Natural killer cell (primary cell): ENCODE results near the gene STH. TPM values are rescaled to one million over a fixed set of nuclear protein-coding genes. Genes with fewer than 3 reads are reported as not detected.
"Not testable (repeated sequence)": the region's sequence is repeated elsewhere in the genome, so short reads cannot be mapped to it uniquely, and the experiment has no call there.

Experiments
- ATAC-seq, 3 donors: fragments of 150-1000 bp in 2 of 3; fragments of 200-7000 bp in 1 of 3; cut with Tn5 transposase; 1 replicate in 1 of 3; 2 replicates in 2 of 3; pipeline ENCODE4 v1.10.0; 2021; ENCODE audit warnings: mild to moderate bottlenecking in 2 of 3, moderate library complexity in 2 of 3
- DNase-seq, 2 donors: peaks; one replicate each; pipeline versions ENCODE4 v3.0.0 to v3.0.0-alpha.2; 2013 to 2021; ENCODE audit warnings: mixed read lengths in 1 of 2
- H3K27ac ChIP-seq: one replicate; pipeline ENCODE4 v1.5.1; 2013; ENCODE audit warnings: mild to moderate bottlenecking, low read length
- H3K27me3 ChIP-seq: one replicate; pipeline ENCODE4 v1.6.1; 2013; ENCODE audit warnings: low read length; ENCODE audit not compliant: control insufficient read depth, insufficient read depth
- H3K36me3 ChIP-seq: one replicate; pipeline ENCODE4 v1.6.1; 2013; ENCODE audit warnings: low read length; ENCODE audit not compliant: control insufficient read depth, insufficient read depth
- H3K4me1 ChIP-seq: one replicate; pipeline ENCODE4 v1.6.1; 2013; ENCODE audit warnings: low read length; ENCODE audit not compliant: control insufficient read depth, insufficient read depth
- H3K4me3 ChIP-seq: one replicate; pipeline ENCODE4 v1.5.1; 2013; ENCODE audit warnings: low read length
- H3K9me3 ChIP-seq: one replicate; pipeline ENCODE4 v1.6.1; 2013; ENCODE audit warnings: low read length; ENCODE audit not compliant: control insufficient read depth, insufficient read depth
- H3K27ac Mint-ChIP-seq, 2 donors: one replicate each; pipeline ENCODE4 v1.8.0; 2022; ENCODE audit warnings: mild to moderate bottlenecking in 2 of 2, mixed read lengths in 2 of 2, moderate library complexity in 1 of 2
- H3K27me3 Mint-ChIP-seq, 2 donors: one replicate each; pipeline ENCODE4 v1.8.0; 2022; ENCODE audit warnings: low read depth in 2 of 2, mixed read lengths in 2 of 2
- H3K36me3 Mint-ChIP-seq: one replicate; pipeline ENCODE4 v1.8.0; 2022; ENCODE audit warnings: mixed read lengths
- H3K4me1 Mint-ChIP-seq, 2 donors: one replicate each; pipeline ENCODE4 v1.8.0; 2022; ENCODE audit warnings: mixed read lengths in 2 of 2
- H3K4me3 Mint-ChIP-seq: one replicate; pipeline ENCODE4 v1.8.0; 2022; ENCODE audit warnings: mild to moderate bottlenecking, moderate library complexity, mixed read lengths
- H3K9me3 Mint-ChIP-seq, 2 donors: one replicate each; pipeline ENCODE4 v1.8.0; 2022; ENCODE audit warnings: mixed read lengths in 2 of 2
- WGBS: methylation state at CpG from one replicate; pipeline ENCODE4 v1.1.7; 2013; ENCODE audit warnings: missing lambda C conversion rate; ENCODE audit not compliant: insufficient coverage; 5-methylcytosine and 5-hydroxymethylcytosine counted together
- intact Hi-C: fragments of 100-400 bp; cut with micrococcal nuclease; formaldehyde crosslinking; loops from one replicate; pipeline ENCODE4 v1.14.2; 2022
- total RNA-seq, 4 donors: library from RNA; stranded (reverse); fragments of 120-200 nt in 1 of 4; gene quantifications; one replicate each; pipeline versions ENCODE4 v1.2.3 to v1.2.4, GENCODE V29; 2013 to 2022
- TF ChIP-seq, protein P1 (sequence below): fragments of 200-600 bp; IDR thresholded peaks from one replicate; pipeline ENCODE4 v1.8.0; 2022; ENCODE audit warnings: antibody characterized with exemption

Gene STH
- total RNA-seq, 3 donors from 2014 or later (not counting 1 experiment from before 2014, with no cell fraction given), result not detected

DNA sequence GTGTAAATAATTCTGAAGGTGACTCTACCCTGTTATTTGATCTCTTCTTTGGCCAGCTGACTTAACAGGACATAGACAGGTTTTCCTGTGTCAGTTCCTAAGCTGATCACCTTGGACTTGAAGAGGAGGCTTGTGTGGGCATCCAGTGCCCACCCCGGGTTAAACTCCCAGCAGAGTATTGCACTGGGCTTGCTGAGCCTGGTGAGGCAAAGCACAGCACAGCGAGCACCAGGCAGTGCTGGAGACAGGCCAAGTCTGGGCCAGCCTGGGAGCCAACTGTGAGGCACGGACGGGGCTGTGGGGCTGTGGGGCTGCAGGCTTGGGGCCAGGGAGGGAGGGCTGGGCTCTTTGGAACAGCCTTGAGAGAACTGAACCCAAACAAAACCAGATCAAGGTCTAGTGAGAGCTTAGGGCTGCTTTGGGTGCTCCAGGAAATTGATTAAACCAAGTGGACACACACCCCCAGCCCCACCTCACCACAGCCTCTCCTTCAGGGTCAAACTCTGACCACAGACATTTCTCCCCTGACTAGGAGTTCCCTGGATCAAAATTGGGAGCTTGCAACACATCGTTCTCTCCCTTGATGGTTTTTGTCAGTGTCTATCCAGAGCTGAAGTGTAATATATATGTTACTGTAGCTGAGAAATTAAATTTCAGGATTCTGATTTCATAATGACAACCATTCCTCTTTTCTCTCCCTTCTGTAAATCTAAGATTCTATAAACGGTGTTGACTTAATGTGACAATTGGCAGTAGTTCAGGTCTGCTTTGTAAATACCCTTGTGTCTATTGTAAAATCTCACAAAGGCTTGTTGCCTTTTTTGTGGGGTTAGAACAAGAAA, 5.1 kb downstream of the STH start:
- Mint-ChIP-seq H3K4me1 (peaks cover 6 to 16% of the 10 kb centered on the region in 2 donors), H3K4me3 (no peak overlapping the region), H3K27me3 (no peaks in the 10 kb centered on the region), H3K36me3 (no peaks in the 10 kb centered on the region), H3K9me3 (no peaks in the 10 kb centered on the region), H3K27ac (no peak overlapping the region)
- no peak overlapping the region for H3K27ac ChIP-seq
- H3K9me3 ChIP-seq, result no peaks in the 10 kb centered on the region
- 67% methylated on average over 4 of the region's 6 CpGs for WGBS
- ATAC-seq (no peak), DNase-seq (no peak)
- H3K4me1 ChIP-seq, result peaks cover 7% of the 10 kb centered on the region
- intact Hi-C loops, result loop anchor here (10.0 kb wide), 1 partner anchor 281 kb away; no protein-coding TSS in a partner anchor
- TF ChIP-seq, protein P1, sequence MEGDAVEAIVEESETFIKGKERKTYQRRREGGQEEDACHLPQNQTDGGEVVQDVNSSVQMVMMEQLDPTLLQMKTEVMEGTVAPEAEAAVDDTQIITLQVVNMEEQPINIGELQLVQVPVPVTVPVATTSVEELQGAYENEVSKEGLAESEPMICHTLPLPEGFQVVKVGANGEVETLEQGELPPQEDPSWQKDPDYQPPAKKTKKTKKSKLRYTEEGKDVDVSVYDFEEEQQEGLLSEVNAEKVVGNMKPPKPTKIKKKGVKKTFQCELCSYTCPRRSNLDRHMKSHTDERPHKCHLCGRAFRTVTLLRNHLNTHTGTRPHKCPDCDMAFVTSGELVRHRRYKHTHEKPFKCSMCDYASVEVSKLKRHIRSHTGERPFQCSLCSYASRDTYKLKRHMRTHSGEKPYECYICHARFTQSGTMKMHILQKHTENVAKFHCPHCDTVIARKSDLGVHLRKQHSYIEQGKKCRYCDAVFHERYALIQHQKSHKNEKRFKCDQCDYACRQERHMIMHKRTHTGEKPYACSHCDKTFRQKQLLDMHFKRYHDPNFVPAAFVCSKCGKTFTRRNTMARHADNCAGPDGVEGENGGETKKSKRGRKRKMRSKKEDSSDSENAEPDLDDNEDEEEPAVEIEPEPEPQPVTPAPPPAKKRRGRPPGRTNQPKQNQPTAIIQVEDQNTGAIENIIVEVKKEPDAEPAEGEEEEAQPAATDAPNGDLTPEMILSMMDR, result no peak
- no peak overlapping the region for H3K4me3 ChIP-seq
- H3K27me3 ChIP-seq, result no peaks in the 10 kb centered on the region
- no peaks in the 10 kb centered on the region for H3K36me3 ChIP-seq

DNA sequence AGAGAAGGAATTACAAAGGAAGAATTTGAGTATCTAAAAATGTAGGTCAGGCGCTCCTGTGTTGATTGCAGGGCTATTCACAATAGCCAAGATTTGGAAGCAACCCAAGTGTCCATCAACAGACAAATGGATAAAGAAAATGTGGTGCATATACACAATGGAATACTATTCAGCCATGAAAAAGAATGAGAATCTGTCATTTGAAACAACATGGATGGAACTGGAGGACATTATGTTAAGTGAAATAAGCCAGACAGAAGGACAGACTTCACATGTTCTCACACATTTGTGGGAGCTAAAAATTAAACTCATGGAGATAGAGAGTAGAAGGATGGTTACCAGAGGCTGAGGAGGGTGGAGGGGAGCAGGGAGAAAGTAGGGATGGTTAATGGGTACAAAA, 7.0 kb downstream of the STH start:
- not testable (repeated sequence) for H3K36me3 ChIP-seq, H3K27ac ChIP-seq, H3K27me3 Mint-ChIP-seq, DNase-seq, H3K4me3 ChIP-seq, H3K9me3 Mint-ChIP-seq, H3K4me1 ChIP-seq, H3K27me3 ChIP-seq, H3K36me3 Mint-ChIP-seq, H3K4me3 Mint-ChIP-seq, ATAC-seq, H3K27ac Mint-ChIP-seq, H3K9me3 ChIP-seq
- WGBS, result 100% methylated on average over 1 of the region's 1 CpG
- H3K4me1 Mint-ChIP-seq, result peaks cover 6 to 16% of the 10 kb centered on the region in 2 donors
- intact Hi-C loops, result loop anchor here (10.0 kb wide), 1 partner anchor 279 kb away; no protein-coding TSS in a partner anchor

DNA sequence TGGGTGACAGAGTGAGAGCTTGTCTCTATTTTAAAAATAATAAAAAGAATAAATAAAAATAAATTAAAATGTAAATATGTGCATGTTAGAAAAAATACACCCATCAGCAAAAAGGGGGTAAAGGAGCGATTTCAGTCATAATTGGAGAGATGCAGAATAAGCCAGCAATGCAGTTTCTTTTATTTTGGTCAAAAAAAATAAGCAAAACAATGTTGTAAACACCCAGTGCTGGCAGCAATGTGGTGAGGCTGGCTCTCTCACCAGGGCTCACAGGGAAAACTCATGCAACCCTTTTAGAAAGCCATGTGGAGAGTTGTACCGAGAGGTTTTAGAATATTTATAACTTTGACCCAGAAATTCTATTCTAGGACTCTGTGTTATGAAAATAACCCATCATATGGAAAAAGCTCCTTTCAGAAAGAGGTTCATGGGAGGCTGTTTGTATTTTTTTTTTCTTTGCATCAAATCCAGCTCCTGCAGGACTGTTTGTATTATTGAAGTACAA, 8.5 kb downstream of the STH start:
- Mint-ChIP-seq H3K36me3 (no peaks in the 10 kb centered on the region), H3K4me1 (peaks cover under 1 to 7% of the 10 kb centered on the region in 2 donors), H3K27ac (no peak overlapping the region), H3K4me3 (no peak overlapping the region), H3K9me3 (no peaks in the 10 kb centered on the region), H3K27me3 (no peaks in the 10 kb centered on the region)
- Histone ChIP-seq H3K9me3 (no peaks in the 10 kb centered on the region), H3K4me1 (peaks cover 4% of the 10 kb centered on the region), H3K27ac (no peak overlapping the region), H3K4me3 (no peak overlapping the region), H3K27me3 (no peaks in the 10 kb centered on the region), H3K36me3 (no peaks in the 10 kb centered on the region)
- no CpG with 5 or more reads among the region's 2 CpGs for WGBS
- TF ChIP-seq, protein P1, result no peak
- DNase-seq (no peak), ATAC-seq (no peak)
- intact Hi-C loops, result loop anchor here (10.0 kb wide), 1 partner anchor 277 kb away; no protein-coding TSS in a partner anchor

DNA sequence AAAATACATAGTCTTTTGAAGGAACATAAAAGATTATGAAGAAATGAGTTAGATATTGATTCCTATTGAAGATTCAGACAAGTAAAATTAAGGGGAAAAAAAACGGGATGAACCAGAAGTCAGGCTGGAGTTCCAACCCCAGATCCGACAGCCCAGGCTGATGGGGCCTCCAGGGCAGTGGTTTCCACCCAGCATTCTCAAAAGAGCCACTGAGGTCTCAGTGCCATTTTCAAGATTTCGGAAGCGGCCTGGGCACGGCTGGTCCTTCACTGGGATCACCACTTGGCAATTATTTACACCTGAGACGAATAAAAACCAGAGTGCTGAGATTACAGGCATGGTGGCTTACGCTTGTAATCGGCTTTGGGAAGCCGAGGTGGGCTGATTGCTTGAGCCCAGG, 9.5 kb downstream of the STH start:
- Histone ChIP-seq H3K27me3 (no peaks in the 10 kb centered on the region), H3K27ac (no peak overlapping the region), H3K4me3 (no peak overlapping the region), H3K36me3 (no peaks in the 10 kb centered on the region), H3K9me3 (no peaks in the 10 kb centered on the region), H3K4me1 (no peaks in the 10 kb centered on the region)
- Mint-ChIP-seq H3K9me3 (no peaks in the 10 kb centered on the region), H3K27me3 (no peaks in the 10 kb centered on the region), H3K4me3 (no peak overlapping the region), H3K27ac (no peak overlapping the region), H3K4me1 (peaks cover 0 to 6% of the 10 kb centered on the region in 2 donors), H3K36me3 (no peaks in the 10 kb centered on the region)
- WGBS, result 87% methylated on average over 9 of the region's 9 CpGs
- no peak for DNase-seq
- ATAC-seq, result no peak
- intact Hi-C loops, result loop anchor here (10.0 kb wide), 1 partner anchor 276 kb away; no protein-coding TSS in a partner anchor
- TF ChIP-seq, protein P1, result no peak
